SK-N-SH treated with all-trans-retinoic acid at 6 μM for 48 hours (cell line): Measurements from ENCODE around the gene CTDNEP1.

ENCODE experiments used
- ATAC-seq: fragments of 200-7000 bp; cut with Tn5 transposase; 3 replicates; pipeline ENCODE4 v1.9.1; 2020; ENCODE audit warnings: mild to moderate bottlenecking, moderate library complexity
- ARNTL ChIP-seq: fragments of 450-650 bp; formaldehyde crosslinking; IDR thresholded peaks from 2 replicates; pipeline ENCODE4 v1.5.0; 2020; ENCODE audit warnings: low read depth, mild to moderate bottlenecking, moderate library complexity, borderline replicate concordance
- BACH2 ChIP-seq: fragments of 250-450 bp; sonication (Bioruptor Pico); IDR thresholded peaks from 2 replicates; pipeline ENCODE4 v1.9.0; 2021; ENCODE audit warnings: mild to moderate bottlenecking, borderline replicate concordance
- CSDC2 ChIP-seq: fragments of 250-450 bp; sonication (Bioruptor Pico); IDR thresholded peaks from 2 replicates; pipeline ENCODE4 v1.5.0; 2020; ENCODE audit warnings: mild to moderate bottlenecking, moderate library complexity
- ESRRG ChIP-seq: fragments of 250-450 bp; sonication (Bioruptor Pico); IDR thresholded peaks from 2 replicates; pipeline ENCODE4 v1.6.1; 2021; ENCODE audit warnings: mild to moderate bottlenecking
- GLIS3 ChIP-seq: fragments of 250-450 bp; sonication (Bioruptor Pico); IDR thresholded peaks from 2 replicates; pipeline ENCODE4 v1.5.0; 2020; ENCODE audit warnings: mild to moderate bottlenecking, moderate library complexity
- ISL1 ChIP-seq: fragments of 250-450 bp; sonication (Bioruptor Pico); IDR thresholded peaks from 2 replicates; pipeline ENCODE4 v2.1.2; 2022; ENCODE audit warnings: mild to moderate bottlenecking, moderate library complexity
- OSR1 ChIP-seq: fragments of 250-450 bp; sonication (Bioruptor Pico); IDR thresholded peaks from 2 replicates; pipeline ENCODE4 v1.8.0; 2022; ENCODE audit warnings: moderate library complexity, mild to moderate bottlenecking, inconsistent platforms
- PPARA ChIP-seq: fragments of 250-450 bp; sonication (Bioruptor Pico); IDR thresholded peaks from 2 replicates; pipeline ENCODE4 v1.5.0; 2020; ENCODE audit warnings: mild to moderate bottlenecking, borderline replicate concordance
- RARB ChIP-seq: fragments of 250-450 bp; sonication (Bioruptor Pico); IDR thresholded peaks from 2 replicates; pipeline ENCODE4 v1.8.0; 2021; ENCODE audit warnings: mild to moderate bottlenecking, moderate library complexity
- SNAI2 ChIP-seq: fragments of 250-450 bp; sonication (Bioruptor Pico); IDR thresholded peaks from 2 replicates; pipeline ENCODE4 v1.5.0; 2020; ENCODE audit warnings: mild to moderate bottlenecking, moderate library complexity
- TCF4 ChIP-seq: fragments of 250-450 bp; sonication (Bioruptor Pico); IDR thresholded peaks from 2 replicates; pipeline ENCODE4 v1.8.0; 2021; ENCODE audit warnings: mild to moderate bottlenecking, moderate library complexity, borderline replicate concordance
- TOX ChIP-seq: fragments of 250-450 bp; sonication (Bioruptor Pico); IDR thresholded peaks from 2 replicates; pipeline ENCODE4 v1.8.0; 2021; ENCODE audit warnings: mild to moderate bottlenecking, moderate library complexity, borderline replicate concordance
- ZC3H10 ChIP-seq: fragments of 250-450 bp; sonication (Bioruptor Pico); IDR thresholded peaks from 2 replicates; pipeline ENCODE4 v1.5.1; 2021; ENCODE audit warnings: mild to moderate bottlenecking, moderate library complexity
- ZFP3 ChIP-seq: fragments of 250-450 bp; sonication (Bioruptor Pico); IDR thresholded peaks from 2 replicates; pipeline ENCODE4 v1.5.0; 2020; ENCODE audit warnings: mild to moderate bottlenecking, moderate library complexity
- ZFP30 ChIP-seq: fragments of 450-650 bp; formaldehyde crosslinking; IDR thresholded peaks from 2 replicates; pipeline ENCODE4 v1.5.0; 2022; ENCODE audit warnings: mild to moderate bottlenecking, moderate library complexity
- ZNF565 ChIP-seq: fragments of 450-650 bp; formaldehyde crosslinking; conservative IDR thresholded peaks from 2 replicates; pipeline ENCODE4 v1.5.0; 2020; ENCODE audit warnings: low read depth, mild to moderate bottlenecking, moderate library complexity
- ZNF70 ChIP-seq: fragments of 450-650 bp; formaldehyde crosslinking; IDR thresholded peaks from 2 replicates; pipeline ENCODE4 v1.5.0; 2020; ENCODE audit warnings: mild to moderate bottlenecking, moderate library complexity
- ZNF8 ChIP-seq: fragments of 450-650 bp; formaldehyde crosslinking; IDR thresholded peaks from 2 replicates; pipeline ENCODE4 v1.5.0; 2020; ENCODE audit warnings: mild to moderate bottlenecking, moderate library complexity
- TF ChIP-seq, protein P1 (sequence below): fragments of 250-450 bp; sonication (Bioruptor Pico); IDR thresholded peaks from 2 replicates; pipeline ENCODE4 v1.8.0; 2020; ENCODE audit warnings: mild to moderate bottlenecking, moderate library complexity, borderline replicate concordance
- TF ChIP-seq, protein P2 (sequence below): fragments of 250-450 bp; sonication (Bioruptor Pico); IDR thresholded peaks from 2 replicates; pipeline ENCODE4 v1.5.0; 2020; ENCODE audit warnings: mild to moderate bottlenecking, moderate library complexity
- TF ChIP-seq, protein P3 (sequence below): fragments of 250-450 bp; sonication (Bioruptor Pico); IDR thresholded peaks from 2 replicates; pipeline ENCODE4 v1.8.0; 2021; ENCODE audit warnings: low read depth, mild to moderate bottlenecking, moderate library complexity, borderline replicate concordance
- TF ChIP-seq, protein P4 (sequence below): fragments of 250-450 bp; sonication (Bioruptor Pico); IDR thresholded peaks from 2 replicates; pipeline ENCODE4 v1.5.1; 2021; ENCODE audit warnings: mild to moderate bottlenecking, moderate library complexity
- TF ChIP-seq, protein P5 (sequence below): fragments of 250-450 bp; sonication (Bioruptor Pico); IDR thresholded peaks from 2 replicates; pipeline ENCODE4 v1.5.1; 2020; ENCODE audit warnings: low read depth, mild to moderate bottlenecking, moderate library complexity

The CTDNEP1 gene

DNA sequence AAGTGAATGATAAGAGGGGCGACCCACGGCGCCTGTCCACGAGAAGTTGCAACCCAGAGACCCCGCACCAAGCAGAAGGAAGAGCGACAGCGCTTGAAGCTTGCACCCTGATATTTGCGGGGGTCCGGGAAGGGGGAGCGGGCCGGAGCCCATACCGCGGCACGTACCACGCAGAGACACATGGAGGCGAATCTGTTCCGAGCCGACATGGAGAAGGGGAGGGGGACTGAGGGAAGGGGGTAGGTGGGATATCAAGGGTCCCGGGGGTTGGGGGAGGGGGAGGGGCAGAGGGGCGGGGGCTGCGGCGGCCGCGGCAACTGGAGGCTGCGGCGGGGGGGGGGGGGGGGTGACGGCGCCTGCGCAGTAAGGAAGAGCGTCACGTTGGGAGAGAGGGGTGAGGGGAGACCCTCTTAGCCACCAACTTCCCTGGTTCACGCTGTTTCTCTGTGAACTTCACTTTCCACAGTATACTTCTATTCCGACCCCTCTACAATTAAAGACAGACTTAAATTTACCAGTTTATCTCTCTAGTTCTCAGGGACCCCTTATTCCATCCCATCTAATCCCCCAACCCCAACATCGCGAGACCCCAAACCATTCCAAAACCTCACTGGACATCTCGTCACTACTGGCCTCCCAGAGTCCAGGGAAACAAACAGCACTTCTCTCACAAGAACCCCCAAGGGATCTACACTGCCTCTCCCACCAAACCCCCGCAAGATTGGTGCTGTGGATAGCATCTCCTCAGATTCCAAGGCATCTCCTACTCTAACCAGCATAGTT, 39.9 kb downstream of the CTDNEP1 start:
- TF ChIP-seq, protein P1, sequence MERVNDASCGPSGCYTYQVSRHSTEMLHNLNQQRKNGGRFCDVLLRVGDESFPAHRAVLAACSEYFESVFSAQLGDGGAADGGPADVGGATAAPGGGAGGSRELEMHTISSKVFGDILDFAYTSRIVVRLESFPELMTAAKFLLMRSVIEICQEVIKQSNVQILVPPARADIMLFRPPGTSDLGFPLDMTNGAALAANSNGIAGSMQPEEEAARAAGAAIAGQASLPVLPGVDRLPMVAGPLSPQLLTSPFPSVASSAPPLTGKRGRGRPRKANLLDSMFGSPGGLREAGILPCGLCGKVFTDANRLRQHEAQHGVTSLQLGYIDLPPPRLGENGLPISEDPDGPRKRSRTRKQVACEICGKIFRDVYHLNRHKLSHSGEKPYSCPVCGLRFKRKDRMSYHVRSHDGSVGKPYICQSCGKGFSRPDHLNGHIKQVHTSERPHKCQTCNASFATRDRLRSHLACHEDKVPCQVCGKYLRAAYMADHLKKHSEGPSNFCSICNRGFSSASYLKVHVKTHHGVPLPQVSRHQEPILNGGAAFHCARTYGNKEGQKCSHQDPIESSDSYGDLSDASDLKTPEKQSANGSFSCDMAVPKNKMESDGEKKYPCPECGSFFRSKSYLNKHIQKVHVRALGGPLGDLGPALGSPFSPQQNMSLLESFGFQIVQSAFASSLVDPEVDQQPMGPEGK (CRISPR knock-in tag) = no peak
- TF ChIP-seq ZNF565 (CRISPR knock-in tag) (no peak), TOX (CRISPR knock-in tag) (no peak), ZFP3 (no peak), ESRRG (CRISPR knock-in tag) (no peak)
- TF ChIP-seq, protein P2, sequence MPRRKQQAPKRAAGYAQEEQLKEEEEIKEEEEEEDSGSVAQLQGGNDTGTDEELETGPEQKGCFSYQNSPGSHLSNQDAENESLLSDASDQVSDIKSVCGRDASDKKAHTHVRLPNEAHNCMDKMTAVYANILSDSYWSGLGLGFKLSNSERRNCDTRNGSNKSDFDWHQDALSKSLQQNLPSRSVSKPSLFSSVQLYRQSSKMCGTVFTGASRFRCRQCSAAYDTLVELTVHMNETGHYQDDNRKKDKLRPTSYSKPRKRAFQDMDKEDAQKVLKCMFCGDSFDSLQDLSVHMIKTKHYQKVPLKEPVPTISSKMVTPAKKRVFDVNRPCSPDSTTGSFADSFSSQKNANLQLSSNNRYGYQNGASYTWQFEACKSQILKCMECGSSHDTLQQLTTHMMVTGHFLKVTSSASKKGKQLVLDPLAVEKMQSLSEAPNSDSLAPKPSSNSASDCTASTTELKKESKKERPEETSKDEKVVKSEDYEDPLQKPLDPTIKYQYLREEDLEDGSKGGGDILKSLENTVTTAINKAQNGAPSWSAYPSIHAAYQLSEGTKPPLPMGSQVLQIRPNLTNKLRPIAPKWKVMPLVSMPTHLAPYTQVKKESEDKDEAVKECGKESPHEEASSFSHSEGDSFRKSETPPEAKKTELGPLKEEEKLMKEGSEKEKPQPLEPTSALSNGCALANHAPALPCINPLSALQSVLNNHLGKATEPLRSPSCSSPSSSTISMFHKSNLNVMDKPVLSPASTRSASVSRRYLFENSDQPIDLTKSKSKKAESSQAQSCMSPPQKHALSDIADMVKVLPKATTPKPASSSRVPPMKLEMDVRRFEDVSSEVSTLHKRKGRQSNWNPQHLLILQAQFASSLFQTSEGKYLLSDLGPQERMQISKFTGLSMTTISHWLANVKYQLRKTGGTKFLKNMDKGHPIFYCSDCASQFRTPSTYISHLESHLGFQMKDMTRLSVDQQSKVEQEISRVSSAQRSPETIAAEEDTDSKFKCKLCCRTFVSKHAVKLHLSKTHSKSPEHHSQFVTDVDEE (CRISPR knock-in tag) = no peak

DNA sequence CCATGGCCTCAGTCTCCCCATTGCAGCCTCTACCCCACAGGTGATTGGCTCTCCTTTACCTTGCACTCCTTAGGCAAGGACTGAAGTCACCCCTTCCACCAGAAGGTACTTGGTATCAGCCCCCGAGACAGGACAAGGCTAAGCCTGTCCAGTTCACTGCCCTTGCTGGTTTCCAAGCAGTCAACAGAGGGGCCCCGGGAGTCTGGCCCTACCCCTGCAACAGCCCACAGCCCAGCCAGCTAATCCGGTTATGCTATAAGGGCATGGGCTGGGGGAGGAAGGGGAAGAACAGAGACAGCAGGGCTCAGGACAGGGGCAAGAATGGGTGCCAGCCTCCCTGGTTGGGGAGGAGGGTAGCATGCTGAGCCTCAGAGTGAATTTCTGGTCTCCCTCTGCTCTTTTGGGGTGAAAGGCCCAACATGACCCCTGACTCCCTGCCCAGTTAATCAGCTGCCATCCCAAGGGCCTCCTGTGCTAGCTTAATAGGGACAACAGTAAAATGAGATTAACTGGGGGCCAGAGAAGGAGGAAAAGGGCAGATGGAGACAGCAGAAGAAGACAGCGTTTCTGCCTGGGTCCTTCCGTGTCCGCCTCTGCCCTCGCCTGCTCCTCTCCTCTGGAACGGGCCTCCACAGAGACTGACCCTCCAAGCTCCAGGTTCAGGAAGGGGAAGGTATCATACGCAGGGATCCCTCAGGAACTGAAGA, 42.6 kb downstream of the CTDNEP1 start:
- TF ChIP-seq ISL1 (CRISPR knock-in tag) (no peak), OSR1 (CRISPR knock-in tag) (no peak), TOX (CRISPR knock-in tag) (no peak), ZFP30 (CRISPR knock-in tag) (no peak), SNAI2 (CRISPR knock-in tag) (no peak), TCF4 (CRISPR knock-in tag) (no peak), GLIS3 (CRISPR knock-in tag) (no peak)
- TF ChIP-seq, protein P1 (CRISPR knock-in tag) = no peak
- TF ChIP-seq, protein P3, sequence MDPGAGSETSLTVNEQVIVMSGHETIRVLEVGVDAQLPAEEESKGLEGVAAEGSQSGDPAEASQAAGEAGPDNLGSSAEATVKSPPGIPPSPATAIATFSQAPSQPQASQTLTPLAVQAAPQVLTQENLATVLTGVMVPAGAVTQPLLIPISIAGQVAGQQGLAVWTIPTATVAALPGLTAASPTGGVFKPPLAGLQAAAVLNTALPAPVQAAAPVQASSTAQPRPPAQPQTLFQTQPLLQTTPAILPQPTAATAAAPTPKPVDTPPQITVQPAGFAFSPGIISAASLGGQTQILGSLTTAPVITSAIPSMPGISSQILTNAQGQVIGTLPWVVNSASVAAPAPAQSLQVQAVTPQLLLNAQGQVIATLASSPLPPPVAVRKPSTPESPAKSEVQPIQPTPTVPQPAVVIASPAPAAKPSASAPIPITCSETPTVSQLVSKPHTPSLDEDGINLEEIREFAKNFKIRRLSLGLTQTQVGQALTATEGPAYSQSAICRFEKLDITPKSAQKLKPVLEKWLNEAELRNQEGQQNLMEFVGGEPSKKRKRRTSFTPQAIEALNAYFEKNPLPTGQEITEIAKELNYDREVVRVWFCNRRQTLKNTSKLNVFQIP (CRISPR knock-in tag) = no peak
- TF ChIP-seq, protein P4, sequence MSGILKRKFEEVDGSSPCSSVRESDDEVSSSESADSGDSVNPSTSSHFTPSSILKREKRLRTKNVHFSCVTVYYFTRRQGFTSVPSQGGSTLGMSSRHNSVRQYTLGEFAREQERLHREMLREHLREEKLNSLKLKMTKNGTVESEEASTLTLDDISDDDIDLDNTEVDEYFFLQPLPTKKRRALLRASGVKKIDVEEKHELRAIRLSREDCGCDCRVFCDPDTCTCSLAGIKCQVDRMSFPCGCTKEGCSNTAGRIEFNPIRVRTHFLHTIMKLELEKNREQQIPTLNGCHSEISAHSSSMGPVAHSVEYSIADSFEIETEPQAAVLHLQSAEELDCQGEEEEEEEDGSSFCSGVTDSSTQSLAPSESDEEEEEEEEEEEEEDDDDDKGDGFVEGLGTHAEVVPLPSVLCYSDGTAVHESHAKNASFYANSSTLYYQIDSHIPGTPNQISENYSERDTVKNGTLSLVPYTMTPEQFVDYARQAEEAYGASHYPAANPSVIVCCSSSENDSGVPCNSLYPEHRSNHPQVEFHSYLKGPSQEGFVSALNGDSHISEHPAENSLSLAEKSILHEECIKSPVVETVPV = no peak
- ATAC-seq = no peak

More for the DNA sequence above, 39.9 kb downstream of the CTDNEP1 start:
- ATAC-seq = no peak

DNA sequence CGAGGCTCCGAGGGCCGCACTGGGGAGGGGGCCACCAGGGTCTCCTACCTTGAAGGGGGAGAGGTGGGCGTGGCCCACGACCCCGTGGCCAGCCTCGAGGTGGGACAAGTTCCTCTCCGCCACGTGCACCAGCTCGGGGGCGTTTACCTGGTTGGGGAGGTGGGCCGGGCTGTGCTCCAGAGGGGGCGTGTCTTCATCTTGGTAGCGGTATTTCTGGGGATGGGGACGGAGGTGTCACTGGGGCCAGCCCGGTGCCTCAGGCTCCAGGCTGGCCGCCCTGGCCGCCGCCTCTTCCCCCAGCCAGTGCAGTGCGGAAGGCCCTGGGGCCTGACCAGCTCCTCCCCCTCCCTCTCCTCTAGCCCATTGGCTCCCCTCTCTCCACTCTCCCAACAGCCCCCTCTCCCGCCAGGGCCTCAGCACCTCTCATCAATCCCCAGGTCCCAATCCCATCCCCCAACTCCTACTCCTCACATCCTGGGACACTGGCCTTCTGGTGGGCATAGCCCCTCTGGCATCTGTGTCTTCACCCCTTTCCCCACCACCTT, 43.4 kb downstream of the CTDNEP1 start:
- no peak for ATAC-seq
- TF ChIP-seq TOX (CRISPR knock-in tag) (no peak), PPARA (CRISPR knock-in tag) (no peak), SNAI2 (CRISPR knock-in tag) (no peak), ZNF70 (CRISPR knock-in tag) (no peak), ISL1 (CRISPR knock-in tag) (no peak), ZC3H10 (no peak), CSDC2 (CRISPR knock-in tag) (no peak), RARB (CRISPR knock-in tag) (no peak), ESRRG (CRISPR knock-in tag) (no peak), BACH2 (no peak), ARNTL (CRISPR knock-in tag) (no peak), ZNF8 (CRISPR knock-in tag) (no peak), ZFP30 (CRISPR knock-in tag) (no peak)
- TF ChIP-seq, protein P5, sequence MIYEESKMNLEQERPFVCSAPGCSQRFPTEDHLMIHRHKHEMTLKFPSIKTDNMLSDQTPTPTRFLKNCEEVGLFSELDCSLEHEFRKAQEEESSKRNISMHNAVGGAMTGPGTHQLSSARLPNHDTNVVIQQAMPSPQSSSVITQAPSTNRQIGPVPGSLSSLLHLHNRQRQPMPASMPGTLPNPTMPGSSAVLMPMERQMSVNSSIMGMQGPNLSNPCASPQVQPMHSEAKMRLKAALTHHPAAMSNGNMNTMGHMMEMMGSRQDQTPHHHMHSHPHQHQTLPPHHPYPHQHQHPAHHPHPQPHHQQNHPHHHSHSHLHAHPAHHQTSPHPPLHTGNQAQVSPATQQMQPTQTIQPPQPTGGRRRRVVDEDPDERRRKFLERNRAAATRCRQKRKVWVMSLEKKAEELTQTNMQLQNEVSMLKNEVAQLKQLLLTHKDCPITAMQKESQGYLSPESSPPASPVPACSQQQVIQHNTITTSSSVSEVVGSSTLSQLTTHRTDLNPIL (CRISPR knock-in tag) = no peak
